Right renal cortex interstitium (tissue), 3 donors: ENCODE measurements around the gene SMR3A. TPM values are rescaled to one million over a fixed set of nuclear protein-coding genes. Genes with fewer than 3 reads are reported as not detected.

Source experiments
- DNase-seq, 3 donors: peaks; one replicate each; pipeline ENCODE4 v3.0.0-alpha.2; 2013; ENCODE audit warnings: low read depth in 3 of 3, low spot score in 2 of 3
- polyA plus RNA-seq, 3 donors: library from polyadenylated mRNA; unstranded; fragments of 120-200 nt; gene quantifications; one replicate each; pipeline ENCODE4 v1.2.1, GENCODE V29; 2013; ENCODE audit not compliant: insufficient read length in 3 of 3

SMR3A gene
- not detected for polyA plus RNA-seq

DNA sequence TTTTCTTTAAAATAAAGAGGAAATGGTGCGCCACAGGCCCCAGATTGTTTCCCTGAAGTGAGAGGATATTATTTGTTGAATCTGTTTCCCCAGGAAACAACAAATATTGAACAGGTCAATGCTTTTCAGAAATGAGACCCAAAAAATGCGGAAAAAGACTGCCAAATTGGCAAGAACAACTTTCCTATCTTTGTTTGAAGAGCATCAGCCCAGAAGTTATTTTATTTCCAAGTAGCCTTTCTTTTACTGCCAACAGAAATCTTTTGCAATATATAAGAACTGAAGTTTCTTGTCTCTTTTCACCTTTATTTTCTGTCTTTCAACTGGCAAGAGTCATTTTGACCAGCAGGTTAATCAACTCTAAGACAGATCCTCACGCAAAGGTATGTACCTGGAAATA lies at the start of gene SMR3A:
Gene SMR3A, plus strand, starts transcription at position 301 of the 400 bp plus-strand sequence. CDS start 1,356 bp downstream, outside the sequence.
- no peak for DNase-seq

DNA sequence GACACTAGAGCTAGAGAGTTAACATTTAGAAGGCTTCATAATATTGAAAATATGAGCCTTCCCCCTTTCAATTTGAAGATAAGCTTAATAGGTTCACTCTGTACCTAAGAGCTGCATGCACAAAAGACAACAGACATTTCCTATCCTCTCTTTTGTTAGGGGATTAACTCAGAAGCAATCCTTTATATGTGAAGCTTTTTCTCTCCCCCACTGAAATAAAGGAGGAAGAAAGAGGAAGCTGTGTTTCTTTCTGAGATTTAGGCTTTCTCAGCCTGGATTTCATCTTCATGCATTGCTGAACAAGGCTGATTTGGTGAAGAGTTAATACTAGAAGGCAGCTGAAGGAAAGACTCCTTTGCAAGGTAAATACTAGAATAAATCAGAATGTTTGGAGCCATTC lies 46.8 kb upstream of the SMR3A start:
- DNase-seq, result no peak

DNA sequence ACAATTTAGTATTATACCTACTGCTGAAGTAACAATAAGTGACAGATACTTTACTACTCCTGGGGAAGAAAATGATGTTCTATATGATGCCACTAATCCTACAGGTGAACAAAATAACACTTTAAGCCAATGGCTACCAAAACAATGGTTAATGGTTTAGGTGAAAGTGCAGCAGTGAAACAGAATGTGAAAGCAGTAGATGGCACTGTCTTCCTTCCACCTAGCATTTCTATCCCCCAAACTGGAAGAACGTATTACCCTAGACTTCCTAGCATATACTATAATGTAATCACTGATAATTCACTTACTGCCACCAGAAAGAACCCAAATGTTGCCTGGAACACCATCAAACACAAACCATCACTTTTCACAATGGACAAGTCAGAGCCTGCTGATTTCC lies 44.6 kb upstream of the SMR3A start:
- no peak for DNase-seq

DNA sequence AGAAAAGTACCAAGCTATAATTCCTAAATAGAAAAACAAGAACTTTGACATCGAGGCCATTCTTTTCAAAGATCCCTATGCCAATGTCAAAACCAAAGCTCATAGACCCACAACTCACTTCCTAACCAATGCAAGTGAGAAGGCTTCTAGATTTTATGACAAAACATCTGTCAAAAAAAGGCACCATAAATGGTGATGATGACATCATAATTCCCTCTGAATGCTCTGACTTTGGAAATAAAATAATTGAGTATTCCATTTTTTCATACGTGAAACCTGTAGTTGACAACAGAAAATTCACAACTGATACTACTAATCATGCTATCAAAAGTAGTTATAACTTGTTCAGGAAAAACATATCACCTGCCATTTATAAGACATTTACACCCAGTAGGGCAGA lies 34.5 kb upstream of the SMR3A start:
- DNase-seq, result no peak

DNA sequence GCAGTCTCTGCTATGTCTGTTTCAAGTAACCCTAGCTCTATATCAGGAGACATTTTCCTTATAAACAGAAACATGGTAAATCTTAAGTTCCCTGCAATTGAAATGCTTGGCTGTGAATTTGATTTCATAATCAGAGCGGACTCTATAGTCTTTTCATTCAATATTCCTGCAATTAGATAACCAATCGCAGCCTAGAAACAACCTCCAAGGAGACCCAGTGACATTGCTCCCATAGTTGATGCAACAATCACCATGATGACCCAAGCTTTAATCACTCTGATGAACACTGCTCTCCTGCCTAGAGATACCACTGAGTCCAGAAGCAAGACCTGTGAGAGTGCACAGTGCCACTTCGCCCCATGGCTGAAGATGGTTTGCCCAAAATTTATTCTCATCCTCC lies 25.9 kb upstream of the SMR3A start, which contains the start of gene CABS1:
Gene CABS1, plus strand, starts transcription at position 301 of the 400 bp plus-strand sequence. Its CDS starts 59 bp downstream, at position 360.
- DNase-seq, result no peak

DNA sequence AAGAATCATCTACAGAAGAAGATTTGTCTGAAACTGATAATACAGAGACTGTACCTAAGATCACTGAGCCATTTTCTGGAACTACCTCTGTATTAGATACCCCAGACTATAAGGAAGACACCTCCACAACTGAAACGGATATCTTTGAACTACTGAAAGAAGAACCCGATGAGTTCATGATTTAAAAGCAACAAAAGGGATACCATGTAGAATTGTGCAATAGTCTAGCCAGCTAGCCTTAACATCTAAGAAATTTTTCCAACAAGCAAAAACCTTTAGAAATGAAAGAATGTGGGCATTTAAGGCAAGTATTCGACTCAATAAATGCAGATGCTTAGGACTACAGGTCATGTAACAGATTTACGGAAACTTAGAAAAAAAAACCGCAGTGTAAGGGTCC lies 24.5 kb upstream of the SMR3A start:
- DNase-seq, result no peak

DNA sequence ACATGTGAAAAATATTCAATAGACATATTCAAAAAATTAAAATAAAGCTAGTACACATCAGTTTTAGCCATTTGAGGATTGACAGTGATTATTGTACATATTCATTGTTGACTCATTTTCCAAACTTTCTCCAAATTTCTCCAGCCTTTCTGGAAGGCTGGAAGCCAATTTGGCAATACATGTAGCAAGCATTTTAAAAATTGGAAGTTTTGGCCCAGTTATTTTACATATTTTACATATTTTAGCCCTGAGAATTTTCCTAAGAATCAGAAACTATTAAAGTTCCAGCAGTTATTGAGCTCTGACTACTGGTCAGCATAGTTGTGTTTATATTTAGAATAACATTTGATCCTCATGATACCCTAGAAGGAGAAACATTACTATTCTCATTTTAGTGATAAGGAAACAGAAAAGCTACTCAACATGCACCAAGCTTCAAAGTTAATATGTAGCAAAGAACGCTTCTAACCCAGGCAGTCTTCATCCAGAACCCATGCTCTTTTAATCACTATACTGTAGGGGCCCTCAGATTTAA lies 22.6 kb upstream of the SMR3A start:
- no peak for DNase-seq

DNA sequence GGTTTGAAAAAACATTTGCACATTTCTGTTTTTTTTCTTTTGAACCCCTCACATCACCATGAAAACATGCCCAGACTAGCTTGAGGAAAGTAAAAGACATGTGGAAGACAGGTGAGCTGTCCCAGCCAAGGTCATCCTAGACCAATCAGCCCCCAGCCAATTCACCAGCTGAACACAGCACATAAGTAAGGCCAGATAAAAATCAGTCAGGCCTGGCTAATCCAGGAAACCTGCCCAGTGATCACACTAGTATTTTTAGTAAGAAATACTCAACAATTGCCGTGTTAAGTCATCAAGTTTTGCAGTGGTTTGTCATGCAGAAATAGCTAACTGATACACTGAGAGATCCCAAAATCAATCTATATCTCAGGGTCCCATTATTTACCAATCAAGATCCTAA lies 4.4 kb upstream of the SMR3A start:
- DNase-seq, result no peak

DNA sequence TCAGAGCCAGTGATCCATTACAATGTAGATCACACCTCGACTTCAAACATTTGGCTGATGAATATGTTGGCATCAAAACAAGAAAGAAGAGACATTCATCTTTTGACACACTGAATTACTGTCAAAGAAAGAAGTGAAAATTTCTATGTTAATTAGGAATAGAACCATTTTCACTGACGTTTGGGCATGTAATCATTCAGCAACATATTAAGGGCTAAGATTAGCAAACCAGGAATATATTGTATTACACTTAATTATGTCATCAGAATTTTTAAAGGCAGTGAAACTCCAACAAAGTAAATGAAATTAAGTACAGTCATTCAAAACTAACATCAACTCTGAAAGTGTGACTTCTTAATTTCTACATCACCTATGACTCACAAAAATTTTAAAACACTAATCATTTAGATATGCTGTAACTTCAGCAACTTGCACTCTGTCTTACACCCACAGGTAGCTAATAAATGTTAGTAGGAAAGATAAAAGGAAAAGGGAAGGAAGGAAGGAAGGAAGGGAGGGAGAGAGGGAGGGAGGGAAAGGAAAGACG lies 1.4 kb upstream of the SMR3A start:
- DNase-seq, result no peak

DNA sequence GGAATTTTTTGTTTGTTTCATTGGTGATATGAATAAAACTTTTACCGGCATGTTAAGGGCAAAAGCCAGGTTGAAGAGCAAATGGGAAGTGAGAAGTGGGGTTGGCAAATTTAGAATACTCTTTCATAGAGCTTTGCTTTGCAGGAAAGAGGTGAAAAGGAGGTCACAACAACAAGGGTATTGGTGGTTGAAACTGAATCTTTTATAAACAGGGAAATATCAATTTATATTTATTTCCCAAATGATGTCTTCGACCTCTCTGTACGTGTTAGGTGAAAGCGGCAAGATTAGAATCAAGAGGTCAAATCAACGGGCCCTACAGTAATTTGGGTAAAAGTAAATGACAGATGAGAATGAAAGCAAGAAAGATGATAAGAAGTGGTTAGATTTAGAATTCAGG lies 3.4 kb downstream of the SMR3A start:
- DNase-seq, result no peak

DNA sequence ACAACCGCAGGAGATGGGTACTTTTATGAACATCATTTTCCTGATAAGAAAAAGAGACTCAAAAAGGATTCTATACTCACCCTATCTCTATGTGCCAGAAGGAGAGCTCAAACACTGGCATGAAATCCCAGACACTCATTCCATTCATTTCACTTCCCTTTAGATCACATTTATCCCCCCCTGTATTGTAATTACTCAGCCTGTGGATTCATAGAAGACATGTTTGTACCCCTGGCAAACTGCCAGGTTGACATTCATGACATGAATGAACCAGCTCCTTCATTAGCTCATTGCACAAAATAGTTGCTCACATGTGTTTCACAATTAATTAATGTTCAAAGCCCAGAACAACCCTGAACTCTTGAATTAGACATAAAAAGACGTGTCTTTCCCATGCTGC lies 4.9 kb downstream of the SMR3A start:
- DNase-seq, result no peak

DNA sequence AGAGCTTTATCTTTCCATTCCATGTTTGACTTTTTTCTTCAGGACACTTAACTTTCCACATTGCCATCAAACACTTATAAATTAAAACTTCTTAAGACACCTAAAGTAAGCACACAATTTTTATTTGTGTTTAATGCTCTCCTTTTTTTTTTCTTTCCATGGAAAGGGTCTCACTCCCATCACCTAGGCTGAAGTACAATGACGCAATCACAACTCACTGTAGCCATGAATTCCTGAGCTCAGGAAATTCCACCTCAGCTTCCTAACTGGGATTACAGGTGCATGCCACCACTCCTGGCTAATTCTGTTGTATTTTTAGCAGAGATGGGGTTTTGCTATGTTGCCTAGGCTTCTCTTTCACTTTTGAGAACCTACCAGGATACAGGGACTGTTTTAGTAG lies 7.3 kb downstream of the SMR3A start:
- no peak for DNase-seq

DNA sequence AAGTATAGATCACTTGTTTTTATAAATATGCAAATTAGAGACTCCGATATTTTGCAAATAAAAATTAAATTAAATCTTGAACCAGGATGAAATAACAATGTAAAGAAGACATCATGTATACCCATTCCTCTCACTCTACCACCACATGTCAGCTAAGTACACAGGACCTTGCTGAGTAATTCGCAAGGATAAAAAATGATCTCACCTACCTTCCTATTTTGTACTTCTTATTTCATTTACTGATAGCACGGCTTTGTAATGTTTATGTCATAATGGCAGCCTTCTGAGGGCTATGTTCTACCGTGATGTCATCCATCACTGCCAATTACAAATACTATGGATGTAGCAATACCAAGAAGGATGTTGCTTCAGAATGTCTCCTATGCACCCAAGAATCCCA lies 11.4 kb downstream of the SMR3A start:
- DNase-seq, result no peak

DNA sequence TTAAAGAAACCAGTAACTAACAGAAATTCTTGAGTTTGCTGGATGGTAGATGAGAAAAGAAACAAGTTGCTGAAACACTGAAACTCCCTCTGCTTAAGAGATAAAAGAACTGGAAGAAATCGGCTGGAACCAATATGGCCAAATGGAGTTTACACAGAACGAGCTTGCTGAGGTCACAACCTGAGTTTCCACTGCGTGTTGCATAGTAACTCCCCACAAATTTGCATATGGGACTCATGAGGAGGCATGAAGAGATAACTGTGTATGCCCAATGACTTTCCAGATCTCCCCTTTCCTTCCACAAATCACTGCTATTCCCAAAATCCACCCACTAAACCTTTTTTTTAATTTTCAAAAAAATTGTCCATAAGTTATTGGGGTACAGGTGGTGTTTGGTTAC lies 12.2 kb downstream of the SMR3A start:
- DNase-seq, result no peak

DNA sequence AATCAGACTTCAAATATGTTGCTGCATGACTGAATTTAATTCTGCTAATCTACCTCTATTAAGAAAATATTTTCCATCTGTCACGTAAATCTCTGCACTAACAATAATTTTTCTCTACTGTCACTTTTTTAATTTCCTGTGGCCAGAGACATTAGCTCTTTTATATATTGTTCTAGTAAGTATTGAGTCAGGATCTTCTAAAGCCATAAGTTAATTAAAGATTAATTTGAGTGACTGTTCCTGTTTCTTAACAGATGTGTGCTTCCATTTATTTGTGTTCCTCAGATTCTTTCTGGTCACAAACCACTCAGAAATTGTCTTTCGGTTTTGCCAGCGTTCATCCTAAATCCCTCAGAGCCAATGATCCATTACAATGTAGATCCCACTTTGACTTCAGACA lies 20.0 kb downstream of the SMR3A start:
- no peak for DNase-seq

DNA sequence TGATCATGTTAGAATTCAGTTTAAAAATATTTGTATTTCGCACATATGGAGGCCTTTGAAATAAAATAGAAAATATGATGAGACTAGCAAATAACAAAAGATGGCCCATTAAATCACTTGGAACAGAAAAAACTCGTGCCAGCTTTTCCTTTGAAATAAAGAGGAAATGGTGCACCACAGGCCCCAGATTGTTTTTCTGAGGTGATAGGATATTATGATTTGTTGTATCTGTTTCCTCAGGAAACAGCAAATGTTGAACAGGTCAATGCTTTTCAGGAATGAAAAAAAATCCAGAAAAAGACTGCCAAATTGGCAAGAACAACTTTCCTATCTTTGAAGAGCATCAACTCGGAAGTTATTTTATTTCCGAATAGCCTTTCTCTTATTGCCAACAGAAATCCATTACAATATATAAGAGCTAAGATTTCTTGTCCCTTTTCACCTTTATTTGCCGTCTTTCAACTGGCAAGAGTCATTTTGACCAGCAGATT lies 22.2 kb downstream of the SMR3A start, which contains the start of gene SMR3B:
Gene SMR3B, plus strand, starts transcription at position 441 of the 491 bp plus-strand sequence. CDS start 1,380 bp downstream, outside the sequence.
- DNase-seq, result no peak

DNA sequence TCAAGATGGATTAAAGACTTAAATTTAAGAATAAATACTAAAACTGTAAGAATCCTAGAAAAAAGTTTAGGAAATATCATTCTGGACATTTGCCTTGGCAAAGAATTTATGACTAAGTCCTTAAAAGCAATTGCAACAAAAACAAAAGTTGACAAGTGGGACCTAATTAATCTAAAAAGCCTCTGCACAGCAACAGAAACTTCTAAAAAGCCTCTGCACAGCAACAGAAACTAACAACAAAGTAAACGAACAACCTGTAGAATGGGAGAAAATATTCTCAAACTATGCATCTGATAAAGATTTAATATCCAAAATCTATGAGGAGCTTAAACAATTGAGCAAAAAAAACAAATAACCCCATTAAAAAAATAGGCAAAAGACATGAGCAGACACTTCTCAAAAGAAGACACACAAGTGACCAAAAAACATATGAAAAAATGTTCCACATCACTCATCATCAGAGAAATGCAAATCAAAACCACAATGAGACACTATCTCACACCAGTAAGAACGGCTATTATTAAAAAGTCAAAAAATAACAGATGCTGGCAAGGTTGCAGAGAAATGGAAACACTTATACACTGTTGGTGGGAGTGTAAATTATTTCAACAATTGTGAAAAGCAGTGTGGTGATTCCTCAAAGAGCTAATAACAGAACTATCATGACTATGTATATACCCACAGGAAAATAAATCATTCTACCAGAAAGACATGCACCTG lies 31.7 kb downstream of the SMR3A start:
- DNase-seq, result no peak

DNA sequence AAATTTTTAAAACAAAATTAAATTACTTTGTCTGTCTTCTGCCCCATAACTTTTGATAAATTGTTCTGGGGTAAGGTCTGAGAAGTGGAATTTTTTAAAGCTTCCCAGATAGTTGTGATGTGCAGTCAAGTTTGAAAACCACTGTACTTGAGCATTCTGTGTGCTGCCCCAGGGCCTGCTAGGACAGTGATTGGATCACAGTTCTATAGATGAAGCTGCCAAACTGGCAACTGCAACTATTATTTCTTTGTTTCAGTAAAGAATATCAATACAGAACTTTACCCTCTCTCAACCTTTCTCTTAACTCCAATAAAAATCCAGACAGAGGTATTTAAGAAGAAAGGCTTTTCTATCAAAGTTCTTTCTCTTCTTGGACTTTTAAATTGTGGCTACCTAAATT lies 37.0 kb downstream of the SMR3A start, which contains the start of gene OPRPN:
Gene OPRPN, plus strand, starts transcription at position 361 of the 400 bp plus-strand sequence. CDS start 1,346 bp downstream, outside the sequence.
- DNase-seq, result no peak

DNA sequence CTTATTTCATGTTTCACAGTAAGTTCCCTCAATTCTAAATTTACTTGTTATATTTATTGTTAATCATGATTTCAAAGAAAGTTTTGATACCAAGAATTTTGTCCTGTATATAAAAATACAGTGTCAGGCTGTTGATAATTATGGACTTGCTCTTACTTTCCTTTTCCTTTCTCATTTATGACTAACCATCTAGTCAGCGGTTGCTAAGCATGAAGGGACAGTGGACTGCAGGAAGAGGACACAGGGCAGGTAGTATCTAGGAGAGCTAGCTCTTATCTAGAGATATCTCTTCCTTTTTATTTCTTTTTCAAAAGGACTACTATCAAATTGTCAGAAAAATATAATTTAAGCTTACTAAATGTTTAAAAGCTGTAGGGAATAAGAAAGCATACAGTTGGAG lies 38.8 kb downstream of the SMR3A start:
- no peak for DNase-seq

DNA sequence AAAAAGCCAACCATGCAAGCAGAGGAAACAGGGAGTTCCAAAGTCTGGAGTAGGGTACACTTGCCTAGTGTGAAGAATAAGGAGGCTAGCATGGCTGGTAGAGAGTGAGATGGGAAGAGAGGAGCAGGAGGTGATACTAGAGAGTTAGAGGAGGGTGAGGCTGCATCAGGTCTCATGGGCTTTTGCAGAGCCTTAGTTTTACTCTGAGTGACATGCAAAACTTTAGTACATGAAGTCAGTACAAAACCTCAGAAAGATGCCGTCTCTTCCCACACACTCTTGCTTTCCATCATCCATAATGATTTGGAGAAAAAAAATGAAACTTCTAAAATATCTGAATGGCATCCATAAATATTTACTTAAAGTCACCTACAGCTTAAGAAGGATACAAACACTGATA lies 42.2 kb downstream of the SMR3A start:
- DNase-seq, result no peak

DNA sequence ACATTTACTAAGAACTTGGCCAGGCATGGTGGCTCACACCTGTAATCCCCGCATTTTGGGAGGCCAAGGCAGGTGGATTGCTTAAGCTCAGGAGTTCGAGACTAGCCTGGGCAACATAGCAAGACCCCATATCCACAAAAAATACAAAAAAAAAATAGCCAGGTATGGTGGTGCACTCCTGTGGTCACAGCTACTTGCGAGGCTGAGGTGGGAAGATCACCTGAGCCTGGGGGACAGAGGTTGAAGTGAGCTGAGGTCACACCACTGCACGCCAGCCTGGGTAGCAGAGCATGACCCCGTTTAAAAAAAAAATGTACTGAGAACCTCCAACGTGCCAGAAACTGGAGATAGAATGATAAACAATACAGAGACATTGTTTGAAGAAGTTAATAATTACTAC lies 45.2 kb downstream of the SMR3A start:
- no peak for DNase-seq
